ENCODE results near the gene TOP2A.

TOP2A gene, protein sequence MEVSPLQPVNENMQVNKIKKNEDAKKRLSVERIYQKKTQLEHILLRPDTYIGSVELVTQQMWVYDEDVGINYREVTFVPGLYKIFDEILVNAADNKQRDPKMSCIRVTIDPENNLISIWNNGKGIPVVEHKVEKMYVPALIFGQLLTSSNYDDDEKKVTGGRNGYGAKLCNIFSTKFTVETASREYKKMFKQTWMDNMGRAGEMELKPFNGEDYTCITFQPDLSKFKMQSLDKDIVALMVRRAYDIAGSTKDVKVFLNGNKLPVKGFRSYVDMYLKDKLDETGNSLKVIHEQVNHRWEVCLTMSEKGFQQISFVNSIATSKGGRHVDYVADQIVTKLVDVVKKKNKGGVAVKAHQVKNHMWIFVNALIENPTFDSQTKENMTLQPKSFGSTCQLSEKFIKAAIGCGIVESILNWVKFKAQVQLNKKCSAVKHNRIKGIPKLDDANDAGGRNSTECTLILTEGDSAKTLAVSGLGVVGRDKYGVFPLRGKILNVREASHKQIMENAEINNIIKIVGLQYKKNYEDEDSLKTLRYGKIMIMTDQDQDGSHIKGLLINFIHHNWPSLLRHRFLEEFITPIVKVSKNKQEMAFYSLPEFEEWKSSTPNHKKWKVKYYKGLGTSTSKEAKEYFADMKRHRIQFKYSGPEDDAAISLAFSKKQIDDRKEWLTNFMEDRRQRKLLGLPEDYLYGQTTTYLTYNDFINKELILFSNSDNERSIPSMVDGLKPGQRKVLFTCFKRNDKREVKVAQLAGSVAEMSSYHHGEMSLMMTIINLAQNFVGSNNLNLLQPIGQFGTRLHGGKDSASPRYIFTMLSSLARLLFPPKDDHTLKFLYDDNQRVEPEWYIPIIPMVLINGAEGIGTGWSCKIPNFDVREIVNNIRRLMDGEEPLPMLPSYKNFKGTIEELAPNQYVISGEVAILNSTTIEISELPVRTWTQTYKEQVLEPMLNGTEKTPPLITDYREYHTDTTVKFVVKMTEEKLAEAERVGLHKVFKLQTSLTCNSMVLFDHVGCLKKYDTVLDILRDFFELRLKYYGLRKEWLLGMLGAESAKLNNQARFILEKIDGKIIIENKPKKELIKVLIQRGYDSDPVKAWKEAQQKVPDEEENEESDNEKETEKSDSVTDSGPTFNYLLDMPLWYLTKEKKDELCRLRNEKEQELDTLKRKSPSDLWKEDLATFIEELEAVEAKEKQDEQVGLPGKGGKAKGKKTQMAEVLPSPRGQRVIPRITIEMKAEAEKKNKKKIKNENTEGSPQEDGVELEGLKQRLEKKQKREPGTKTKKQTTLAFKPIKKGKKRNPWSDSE (N-terminal part only)

DNA sequence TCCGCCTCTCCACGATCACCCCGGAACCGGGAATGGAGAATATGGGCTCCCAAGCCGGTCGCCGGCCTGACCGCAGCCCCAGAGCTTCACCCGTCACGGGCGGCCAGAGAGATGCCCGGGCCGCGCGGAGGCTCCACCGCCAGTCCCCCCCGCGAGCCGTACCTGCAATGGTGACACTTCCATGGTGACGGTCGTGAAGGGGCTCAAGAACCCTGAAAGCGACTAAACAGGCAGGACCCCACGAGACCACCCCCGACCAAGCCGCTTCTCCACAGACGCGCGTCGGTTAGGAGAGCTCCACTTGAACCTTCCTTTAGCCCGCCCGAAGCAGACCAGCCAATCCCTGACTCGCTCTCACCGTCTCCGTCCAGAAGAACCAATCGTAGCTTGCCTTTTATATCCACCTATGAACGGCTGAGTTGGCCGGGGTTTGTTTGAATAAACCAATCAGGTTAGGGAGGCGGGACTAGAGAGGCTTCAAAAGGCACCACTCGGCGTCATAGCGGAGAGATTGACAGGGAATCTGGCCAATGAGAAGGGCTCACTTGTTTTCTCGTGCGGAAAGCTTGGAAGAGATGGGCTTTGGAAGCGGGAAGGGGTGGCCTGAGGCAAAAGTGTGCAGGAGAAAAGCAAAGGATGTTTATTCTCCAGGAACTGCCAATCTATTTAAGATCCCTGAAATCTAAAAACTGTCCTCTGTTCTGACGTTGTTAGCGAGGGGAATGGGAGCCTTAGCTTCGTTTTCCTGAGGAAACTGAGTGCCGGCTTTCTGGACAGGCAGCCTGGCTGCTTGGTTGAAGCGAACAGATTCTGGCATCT lies at the start of gene TOP2A:
TOP2A (minus strand) TSS at position 288 of the 819 bp plus-strand sequence; CDS start at position 183, 105 bp downstream.
- in situ Hi-C loops (cut with MboI; ENCODE audit: low sequenced_read_pairs), result no loop called here

DNA sequence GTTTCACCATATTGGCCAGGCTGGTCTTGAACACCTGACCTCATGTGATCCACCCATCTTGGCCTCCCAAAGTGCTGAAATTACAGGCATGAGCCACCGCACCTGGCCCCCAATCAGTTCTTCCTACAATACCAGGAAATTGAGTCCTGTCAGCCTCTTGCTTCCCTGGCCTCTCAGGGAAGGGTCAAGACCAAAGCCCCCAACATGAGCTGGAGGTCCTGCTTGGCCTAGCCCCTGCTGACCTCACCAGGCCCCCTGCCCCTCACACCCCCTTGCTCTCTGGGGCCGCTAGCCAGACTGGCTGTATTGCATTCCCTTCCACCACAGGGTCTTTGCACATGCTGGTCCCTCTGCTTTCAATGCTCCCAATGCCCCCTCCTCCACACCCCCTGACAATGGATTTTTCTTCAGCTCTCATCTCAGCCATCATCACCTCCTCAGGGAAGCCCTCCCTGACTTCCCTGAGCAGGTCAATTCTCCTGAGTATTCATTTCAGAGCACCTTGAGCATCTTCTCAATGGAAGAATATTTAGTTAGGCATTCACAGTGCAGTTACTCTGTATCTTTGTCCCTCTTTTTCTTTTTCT lies 49.7 kb upstream of the TOP2A start:
- in situ Hi-C loops (cut with MboI; ENCODE audit: low sequenced_read_pairs), result no loop called here

DNA sequence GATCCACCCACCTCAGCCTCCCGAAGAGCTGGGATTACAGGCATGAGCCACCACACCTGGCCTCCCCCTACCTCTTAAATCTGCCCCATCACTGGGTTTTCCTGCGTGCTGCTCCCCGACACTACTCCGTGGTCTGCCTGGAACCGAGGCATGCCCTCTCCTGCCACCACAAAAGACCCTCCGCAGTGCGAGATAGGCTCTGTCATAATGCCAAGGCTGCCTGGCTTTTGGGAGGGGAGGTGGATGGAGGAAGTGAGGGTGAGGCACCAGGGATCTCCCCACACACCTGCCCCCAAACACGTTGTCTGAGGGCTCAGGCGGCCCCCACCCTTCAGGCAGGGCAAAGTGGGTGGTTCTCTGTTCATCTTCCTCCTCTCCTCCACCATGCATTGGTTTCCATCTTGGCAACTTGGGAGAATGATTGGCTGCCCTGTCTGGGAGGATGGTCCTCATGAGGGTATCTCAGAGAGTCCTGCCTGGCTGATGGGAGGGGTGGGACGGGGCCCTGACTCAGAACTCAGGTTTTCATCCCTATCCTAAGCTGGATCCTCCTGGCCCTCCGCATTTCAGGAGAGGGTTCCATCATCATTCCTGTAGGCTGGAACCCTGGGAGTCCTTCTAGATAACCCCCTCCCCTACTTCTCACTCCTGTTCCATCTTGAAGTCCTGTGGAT lies 48.7 kb upstream of the TOP2A start:
- in situ Hi-C loops (cut with MboI; ENCODE audit: low sequenced_read_pairs), result no loop called here

DNA sequence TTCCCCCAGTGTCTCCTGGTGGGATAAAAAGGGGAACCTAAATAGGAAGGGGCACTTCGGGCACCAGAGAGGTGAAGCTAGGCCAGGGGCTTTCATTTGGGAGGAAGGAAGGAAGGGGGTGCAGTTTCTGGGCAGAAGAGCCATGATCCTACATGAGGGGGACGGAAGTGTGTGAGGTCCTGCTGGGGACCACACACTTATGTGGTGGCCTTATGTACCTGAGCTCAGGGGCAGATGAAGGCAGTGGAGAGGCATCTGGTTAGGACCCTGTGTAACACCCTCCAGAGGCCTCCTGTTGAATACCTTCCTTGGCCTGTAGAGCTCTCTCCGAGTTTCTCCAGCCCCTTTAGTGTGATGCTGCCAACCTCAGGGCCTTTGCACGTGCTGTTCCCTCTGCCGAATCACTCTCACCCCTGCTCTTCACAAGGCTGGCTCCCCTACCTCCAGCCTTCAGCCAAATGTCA lies 46.7 kb upstream of the TOP2A start:
- in situ Hi-C loops (cut with MboI; ENCODE audit: low sequenced_read_pairs), result no loop called here

DNA sequence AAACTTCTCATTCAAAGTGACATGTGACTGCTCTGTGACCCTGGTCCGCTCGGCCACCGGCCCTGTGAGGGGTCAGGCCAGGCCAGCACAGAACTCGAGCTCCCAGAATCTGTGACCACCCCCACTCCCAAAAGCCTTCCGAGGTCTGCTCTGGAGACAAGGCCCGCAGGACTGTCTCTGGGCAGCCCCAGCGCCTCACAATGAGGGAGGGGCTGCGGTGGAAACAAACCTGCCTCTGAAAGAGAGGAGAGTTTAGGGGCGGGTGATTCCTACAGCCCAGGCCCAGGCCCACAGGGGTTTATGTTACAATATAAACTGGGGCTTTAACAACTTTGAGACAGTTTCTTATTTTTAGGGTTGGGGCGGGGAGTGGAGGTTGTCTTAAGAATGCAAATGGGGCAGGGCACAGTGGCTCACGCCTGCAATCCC lies 45.4 kb upstream of the TOP2A start:
- in situ Hi-C loops (cut with MboI; ENCODE audit: low sequenced_read_pairs), result no loop called here

DNA sequence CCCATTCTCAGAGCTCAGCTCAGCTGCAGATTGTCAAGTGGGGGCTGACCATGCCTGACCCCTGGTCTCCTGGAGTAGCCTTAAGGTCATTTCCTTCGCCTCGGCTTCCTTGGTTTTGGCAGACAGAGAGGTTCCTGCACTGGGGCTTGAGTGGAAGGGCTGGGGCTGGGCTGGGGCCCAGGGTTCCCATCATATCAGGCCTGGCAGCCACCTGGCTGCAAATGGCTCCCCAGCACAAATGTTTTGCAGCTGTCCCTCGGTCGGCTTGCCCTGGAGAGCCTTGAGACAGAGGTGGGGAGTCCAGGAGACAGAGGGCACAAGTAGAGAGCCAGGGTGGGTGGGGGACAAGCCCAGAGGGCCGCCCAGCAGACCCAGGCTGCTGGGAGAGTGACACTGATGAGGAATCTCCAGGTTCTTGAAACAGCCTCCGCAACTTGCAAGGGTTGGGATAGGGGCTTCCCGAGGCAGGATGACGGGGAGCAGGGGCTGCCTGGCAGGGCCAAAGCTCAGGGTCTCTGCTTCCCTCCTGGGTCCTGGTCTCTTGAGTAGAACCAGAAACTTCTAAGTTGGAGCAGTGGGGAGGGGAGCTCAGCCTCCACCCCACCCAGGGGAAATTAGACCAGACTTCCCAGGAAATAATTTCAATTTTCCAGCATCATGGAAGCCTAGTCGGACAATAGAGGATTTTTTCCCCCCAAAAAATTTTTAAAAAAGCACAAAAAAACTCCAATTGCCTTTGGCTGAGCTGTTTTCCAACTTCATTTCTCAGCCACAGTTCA lies 44.8 kb upstream of the TOP2A start:
- in situ Hi-C loops (cut with MboI; ENCODE audit: low sequenced_read_pairs), result no loop called here

DNA sequence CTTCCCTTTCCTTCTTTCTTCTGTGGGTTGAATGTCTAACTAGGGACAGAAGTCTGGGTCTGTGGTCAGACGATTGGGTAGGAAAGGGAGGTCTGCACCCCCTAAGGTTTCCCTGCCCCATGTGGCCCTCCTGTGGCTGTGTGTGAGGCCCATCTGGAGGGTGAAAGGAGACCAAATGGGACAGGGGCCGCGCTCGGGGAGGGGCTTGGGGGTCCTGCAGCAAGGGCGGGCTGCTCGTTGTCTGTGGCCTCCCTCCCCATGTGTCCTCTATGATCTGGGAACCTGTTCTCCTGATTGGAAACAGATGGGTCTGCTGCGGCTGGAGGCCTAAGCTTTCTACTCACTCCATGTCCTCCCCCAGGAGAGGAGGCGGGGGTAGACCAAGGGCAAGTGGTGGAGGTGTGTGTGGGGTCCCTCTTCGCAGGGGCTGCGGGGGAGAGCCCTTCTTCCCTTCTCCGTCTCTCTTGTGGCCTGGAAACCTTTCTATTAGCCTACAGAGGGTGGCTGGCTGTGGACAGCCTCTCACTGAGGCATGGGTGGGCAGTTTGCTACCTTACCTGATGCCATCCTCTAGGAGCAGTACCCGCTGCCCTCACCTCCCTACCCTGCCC lies 44.1 kb upstream of the TOP2A start:
- in situ Hi-C loops (cut with MboI; ENCODE audit: low sequenced_read_pairs), result no loop called here

DNA sequence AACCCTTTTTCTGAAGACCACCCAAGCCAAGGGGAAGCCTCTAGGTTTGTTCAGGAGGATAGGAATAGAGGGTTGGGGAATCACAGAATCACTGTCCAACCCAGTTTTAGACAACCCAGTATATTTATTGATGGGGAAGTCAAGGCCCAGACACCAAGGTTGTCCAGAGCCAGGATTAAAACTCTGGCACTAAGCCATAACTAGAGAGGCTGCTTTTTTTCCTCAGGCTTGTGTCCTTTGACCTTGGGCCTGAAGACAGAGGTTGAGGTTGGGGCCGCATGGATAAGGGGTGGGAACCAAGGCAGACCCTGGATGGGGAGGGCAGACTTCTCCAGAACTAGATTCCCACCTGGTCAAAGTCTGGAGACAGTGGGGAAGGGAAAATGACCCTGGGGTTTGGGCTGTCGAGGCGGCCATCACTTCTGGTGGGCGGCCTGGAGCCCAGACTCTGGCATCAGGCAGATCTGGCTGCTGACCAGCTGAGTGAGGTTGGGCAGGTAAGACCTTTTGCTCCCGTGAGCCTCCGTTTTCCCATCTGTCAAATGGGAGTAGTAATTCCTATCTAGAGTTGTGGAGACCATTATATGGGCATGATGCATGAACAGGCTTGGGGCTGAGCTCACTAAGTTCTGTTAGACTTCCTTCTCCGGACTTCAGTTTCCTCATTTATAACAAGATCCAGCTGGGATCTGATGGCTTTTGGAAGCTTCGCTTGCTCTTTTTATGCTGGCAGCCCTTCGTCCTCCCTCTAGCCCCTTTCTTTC lies 43.5 kb upstream of the TOP2A start:
- in situ Hi-C loops (cut with MboI; ENCODE audit: low sequenced_read_pairs), result no loop called here

DNA sequence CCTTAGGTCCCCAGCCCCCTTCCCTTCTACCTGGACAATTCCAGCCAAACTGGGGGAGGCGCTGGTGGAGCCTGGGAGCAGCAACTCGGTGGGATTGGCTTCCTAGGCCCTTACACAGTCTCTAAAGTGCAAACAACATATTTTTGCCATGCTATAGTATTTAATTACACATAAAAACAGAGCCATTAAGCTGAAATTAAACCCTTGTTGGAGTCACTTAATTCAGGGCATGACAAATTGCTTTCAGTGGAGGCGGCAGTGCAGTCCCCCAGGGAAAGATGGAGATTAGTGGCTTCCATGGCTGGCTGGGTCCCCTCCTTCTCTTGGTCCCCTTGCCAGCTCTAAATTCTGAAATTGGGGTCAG lies 42.9 kb upstream of the TOP2A start:
- in situ Hi-C loops (cut with MboI; ENCODE audit: low sequenced_read_pairs), result no loop called here

DNA sequence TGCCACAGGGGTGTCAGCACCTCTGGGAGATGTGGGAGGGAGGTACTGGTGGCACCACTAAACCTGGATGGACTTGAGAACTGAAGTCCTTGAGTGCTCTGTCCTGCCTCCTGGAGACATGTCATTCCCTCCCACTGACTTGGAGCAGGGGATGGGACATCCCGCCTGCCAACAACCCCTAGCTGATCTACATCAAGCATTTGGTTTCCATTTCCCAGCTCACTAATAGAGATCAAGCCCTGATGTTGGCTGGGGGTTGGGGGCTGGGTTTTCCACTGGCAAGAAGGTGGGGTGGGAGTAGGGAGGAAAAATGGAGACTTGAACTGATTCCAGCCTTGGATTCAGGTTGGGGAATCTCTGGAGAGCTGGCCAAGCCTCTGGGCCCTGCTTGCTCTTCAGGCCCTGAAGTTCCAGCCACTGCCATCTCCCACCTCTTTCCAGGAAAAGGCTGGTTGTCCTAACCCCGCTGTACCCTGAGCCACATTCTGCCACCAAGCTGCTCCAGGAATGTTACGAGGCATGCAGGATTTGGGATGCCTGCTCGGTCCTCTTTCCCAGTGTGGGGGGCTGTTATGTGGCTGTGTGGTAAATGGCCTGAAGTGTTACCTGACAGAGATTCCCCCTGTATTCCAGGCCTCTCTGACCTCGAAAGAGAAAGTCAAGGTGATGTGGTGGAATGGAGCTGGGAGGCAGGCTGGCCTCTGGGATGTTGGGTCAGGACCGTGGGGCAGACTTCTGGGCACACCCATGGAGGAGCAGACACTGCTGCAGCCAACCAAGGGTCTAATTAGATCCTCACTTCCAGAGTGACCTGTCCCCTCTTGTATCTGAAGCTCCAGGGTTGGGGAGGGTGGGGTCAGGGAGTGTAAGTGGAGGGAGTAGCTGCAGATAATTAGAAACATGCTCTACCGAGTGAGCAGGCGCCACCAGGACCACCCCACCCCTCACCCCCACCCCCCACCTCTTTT lies 42.2 kb upstream of the TOP2A start:
- in situ Hi-C loops (cut with MboI; ENCODE audit: low sequenced_read_pairs), result no loop called here

DNA sequence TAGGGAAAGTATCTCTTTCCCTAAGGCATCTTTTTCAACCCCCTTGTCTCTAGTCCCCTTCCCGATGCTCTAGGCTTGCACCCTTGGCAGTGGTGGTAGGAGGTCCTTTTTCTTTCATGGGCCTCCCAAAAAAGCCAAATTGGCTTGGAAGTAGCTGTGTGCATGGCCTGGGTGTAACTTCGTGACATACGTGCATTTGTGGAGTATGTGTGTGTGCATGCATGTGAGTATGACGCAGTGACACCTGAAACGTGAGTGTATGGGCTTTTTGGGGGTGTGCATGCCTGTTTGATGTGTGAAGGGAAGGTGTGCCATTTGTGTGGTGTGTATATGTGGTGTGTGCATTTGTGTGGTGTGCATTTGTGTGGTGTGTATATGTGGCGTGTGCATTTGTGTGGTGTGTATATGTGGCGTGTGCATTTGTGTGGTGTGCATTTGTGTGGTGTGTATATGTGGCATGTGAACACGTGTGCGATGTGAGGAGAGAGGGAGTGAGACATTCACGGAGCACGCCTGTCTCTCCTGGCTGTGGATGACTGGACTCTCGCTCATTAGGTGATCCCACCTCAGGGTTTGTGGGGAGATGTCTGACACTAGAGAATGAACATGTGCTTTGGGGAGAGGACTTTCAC lies 41.3 kb upstream of the TOP2A start:
- in situ Hi-C loops (cut with MboI; ENCODE audit: low sequenced_read_pairs), result no loop called here

DNA sequence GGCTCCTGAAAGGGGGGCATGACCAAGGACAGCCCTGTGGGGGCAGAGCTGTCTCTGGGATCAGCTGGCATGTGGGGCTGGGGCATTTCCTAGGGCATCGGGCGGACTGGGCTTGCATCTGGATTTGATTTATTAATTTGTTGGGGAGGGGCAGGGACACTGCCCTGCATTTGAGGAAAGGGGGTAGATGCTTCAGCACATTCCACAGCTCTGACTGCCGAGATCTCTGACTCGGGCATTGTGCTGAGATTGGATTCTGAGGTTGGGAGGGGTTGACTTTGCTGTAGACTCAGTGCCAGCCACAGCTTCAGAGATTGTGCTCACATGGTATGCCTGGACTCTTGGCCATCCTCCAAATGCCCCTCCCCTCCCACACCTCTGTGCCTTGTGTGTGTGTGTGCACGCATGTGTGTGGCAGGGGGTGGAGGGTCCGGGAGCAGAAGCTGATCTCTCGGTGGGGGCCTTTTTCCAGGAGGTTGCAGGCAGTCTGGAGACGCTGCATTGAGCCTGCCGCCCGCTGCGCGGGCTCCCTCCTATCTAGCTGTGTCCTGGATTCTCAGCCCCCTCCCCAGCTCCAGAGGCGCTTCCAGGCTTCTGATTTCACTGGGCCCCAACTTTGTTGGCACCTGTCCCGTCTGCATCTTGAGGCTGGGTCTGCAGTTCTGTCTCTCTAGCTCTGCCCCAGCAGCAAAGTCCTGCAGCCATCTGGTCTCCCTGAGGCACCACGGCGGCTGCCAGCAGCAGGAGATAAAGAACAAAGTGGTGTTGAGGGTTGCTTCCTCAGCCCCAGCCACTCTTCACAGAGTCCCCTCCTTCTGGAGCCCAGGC lies 40.5 kb upstream of the TOP2A start:
- in situ Hi-C loops (cut with MboI; ENCODE audit: low sequenced_read_pairs), result no loop called here

DNA sequence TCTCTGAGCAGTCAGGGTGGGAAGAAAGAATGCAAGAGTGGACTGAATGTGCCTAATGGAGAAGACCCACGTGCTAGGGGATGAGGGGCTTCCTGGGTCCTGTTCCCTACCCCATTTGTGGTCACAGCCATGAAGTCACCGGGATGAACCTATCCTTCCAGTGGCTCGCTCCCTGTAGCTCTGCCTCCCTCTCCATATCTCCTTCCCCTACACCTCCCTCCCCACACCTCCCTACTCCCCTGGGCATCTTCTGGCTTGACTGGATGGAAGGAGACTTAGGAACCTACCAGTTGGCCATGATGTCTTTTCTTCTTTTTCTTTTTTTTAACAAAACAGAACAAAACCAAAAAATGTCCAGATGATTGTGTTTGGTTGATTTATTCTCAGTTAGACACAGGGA lies 39.7 kb upstream of the TOP2A start:
- in situ Hi-C loops (cut with MboI; ENCODE audit: low sequenced_read_pairs), result no loop called here

DNA sequence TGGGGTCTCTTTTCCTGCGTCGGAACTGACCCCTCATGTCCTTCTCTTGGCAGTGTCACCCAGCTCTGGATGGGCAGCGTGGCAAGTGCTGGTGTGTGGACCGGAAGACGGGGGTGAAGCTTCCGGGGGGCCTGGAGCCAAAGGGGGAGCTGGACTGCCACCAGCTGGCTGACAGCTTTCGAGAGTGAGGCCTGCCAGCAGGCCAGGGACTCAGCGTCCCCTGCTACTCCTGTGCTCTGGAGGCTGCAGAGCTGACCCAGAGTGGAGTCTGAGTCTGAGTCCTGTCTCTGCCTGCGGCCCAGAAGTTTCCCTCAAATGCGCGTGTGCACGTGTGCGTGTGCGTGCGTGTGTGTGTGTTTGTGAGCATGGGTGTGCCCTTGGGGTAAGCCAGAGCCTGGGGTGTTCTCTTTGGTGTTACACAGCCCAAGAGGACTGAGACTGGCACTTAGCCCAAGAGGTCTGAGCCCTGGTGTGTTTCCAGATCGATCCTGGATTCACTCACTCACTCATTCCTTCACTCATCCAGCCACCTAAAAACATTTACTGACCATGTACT lies 38.8 kb upstream of the TOP2A start:
- in situ Hi-C loops (cut with MboI; ENCODE audit: low sequenced_read_pairs), result no loop called here

DNA sequence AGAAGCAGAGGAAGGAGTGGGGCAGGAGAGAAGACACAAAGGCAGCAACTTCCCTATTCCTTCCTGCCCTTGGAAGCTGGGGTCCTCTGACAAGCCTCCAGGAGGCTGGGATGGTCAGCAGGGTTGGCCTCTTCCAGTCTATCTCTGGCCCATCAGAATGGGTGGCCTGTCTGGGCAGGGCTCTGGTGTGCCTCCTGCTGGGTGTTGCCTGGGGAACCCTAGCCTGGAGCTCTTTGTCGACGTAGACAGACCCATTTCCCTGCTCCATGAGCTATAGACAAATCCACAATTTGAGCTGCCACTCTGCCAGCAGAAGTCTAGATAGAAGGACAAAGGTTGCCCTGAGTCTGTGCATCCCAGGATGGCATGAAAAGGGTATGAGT lies 36.9 kb upstream of the TOP2A start:
- in situ Hi-C loops (cut with MboI; ENCODE audit: low sequenced_read_pairs), result no loop called here
